Thyroid gland (tissue), 4 donors: Measurements from ENCODE around the gene CAPZA1. TPM values are rescaled to one million over a fixed set of nuclear protein-coding genes. Genes with fewer than 3 reads are reported as not detected.

Experiments used
- DNase-seq, 2 donors: peaks; one replicate each; pipeline ENCODE4 v3.0.0-alpha.2; 2019
- H3K27ac ChIP-seq, 3 donors: fragments of 200-600 bp; sonication (generic); 1 replicate in 2 of 3; 2 replicates in 1 of 3; pipeline ENCODE4 v1.5.1; 2016 to 2019; ENCODE audit warnings: mild to moderate bottlenecking in 1 of 3, moderate library complexity in 1 of 3
- H3K27me3 ChIP-seq: fragments of 200-600 bp; sonication (generic); one replicate; pipeline ENCODE4 v1.5.1; 2019
- H3K36me3 ChIP-seq, 2 donors: fragments of 200-600 bp; sonication (generic); one replicate each; pipeline ENCODE4 v1.5.1; 2016 to 2019
- H3K4me1 ChIP-seq, 2 donors: fragments of 200-600 bp; sonication (generic); one replicate each; pipeline ENCODE4 v1.5.1; 2017 to 2019
- H3K4me3 ChIP-seq, 3 donors: fragments of 200-600 bp; sonication (generic); replicated peaks in 1 of 3; 1 replicate in 2 of 3; 2 replicates in 1 of 3; pipeline ENCODE4 v1.5.1; 2016; ENCODE audit warnings: mild to moderate bottlenecking in 1 of 3
- H3K9me3 ChIP-seq: fragments of 200-600 bp; sonication (generic); one replicate; pipeline ENCODE4 v1.5.1; 2017
- POLR2A ChIP-seq, 2 donors: fragments of 450-650 bp; IDR thresholded peaks; one replicate each; pipeline ENCODE4 v1.6.1; 2017; ENCODE audit warnings: antibody characterized with exemption in 2 of 2, mild to moderate bottlenecking in 2 of 2, moderate library complexity in 1 of 2
- WGBS, 2 donors: methylation state at CpG; one replicate each; pipeline ENCODE4 v1.1.5; 2017; 5-methylcytosine and 5-hydroxymethylcytosine counted together
- intact Hi-C: fragments of 100-400 bp; cut with DNase I; formaldehyde crosslinking; loops from one replicate; pipeline ENCODE4 v1.15.1; 2023
- total RNA-seq, 4 donors: library from RNA; depleted of rRNA; stranded (reverse); fragments of >200 nt; gene quantifications; one replicate each; pipeline ENCODE4 v1.2.3, GENCODE V29; 2016
- TF ChIP-seq, protein P1 (sequence below), 6 experiments: fragments of 200-600 bp in 3 of 6; fragments of 450-650 bp in 3 of 6; sonication (generic) in 3 of 6; IDR thresholded peaks; one replicate each; pipeline ENCODE4 v1.5.1; 2016 to 2019; ENCODE audit warnings: antibody characterized with exemption in 6 of 6, mild to moderate bottlenecking in 2 of 6, inconsistent platforms in 1 of 6, moderate library complexity in 1 of 6

CAPZA1 gene
- total RNA-seq, 4 donors from 2014 or later: 106 to 162 (median 130) TPM

GRCh38 chr1:112688781-112689193 is 69.2 kb downstream of the CAPZA1 start:
- Histone ChIP-seq H3K4me3 (no peak overlapping the region), H3K4me1 (no peaks in the 10 kb centered on the region), H3K27me3 (no peaks in the 10 kb centered on the region), H3K36me3 (peaks cover 18 to 41% of the 10 kb centered on the region in 2 donors), H3K27ac (no peak overlapping the region), H3K9me3 (no peaks in the 10 kb centered on the region)
- 79 to 83% methylated on average over 13 of the region's 13 CpGs for WGBS, 2 donors
- intact Hi-C loops: no loop called here
- DNase-seq: no peak
- TF ChIP-seq, protein P1, sequence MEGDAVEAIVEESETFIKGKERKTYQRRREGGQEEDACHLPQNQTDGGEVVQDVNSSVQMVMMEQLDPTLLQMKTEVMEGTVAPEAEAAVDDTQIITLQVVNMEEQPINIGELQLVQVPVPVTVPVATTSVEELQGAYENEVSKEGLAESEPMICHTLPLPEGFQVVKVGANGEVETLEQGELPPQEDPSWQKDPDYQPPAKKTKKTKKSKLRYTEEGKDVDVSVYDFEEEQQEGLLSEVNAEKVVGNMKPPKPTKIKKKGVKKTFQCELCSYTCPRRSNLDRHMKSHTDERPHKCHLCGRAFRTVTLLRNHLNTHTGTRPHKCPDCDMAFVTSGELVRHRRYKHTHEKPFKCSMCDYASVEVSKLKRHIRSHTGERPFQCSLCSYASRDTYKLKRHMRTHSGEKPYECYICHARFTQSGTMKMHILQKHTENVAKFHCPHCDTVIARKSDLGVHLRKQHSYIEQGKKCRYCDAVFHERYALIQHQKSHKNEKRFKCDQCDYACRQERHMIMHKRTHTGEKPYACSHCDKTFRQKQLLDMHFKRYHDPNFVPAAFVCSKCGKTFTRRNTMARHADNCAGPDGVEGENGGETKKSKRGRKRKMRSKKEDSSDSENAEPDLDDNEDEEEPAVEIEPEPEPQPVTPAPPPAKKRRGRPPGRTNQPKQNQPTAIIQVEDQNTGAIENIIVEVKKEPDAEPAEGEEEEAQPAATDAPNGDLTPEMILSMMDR (IDR thresholded peaks at IDR 0.05): no peak
- TF ChIP-seq POLR2A (IDR thresholded peaks at IDR 0.05): no peak

GRCh38 chr1:112689196-112689841 is 69.7 kb downstream of the CAPZA1 start:
- Histone ChIP-seq H3K36me3 (peaks cover 24 to 46% of the 10 kb centered on the region in 2 donors), H3K4me3 (no peak overlapping the region), H3K27me3 (no peaks in the 10 kb centered on the region), H3K4me1 (no peaks in the 10 kb centered on the region), H3K27ac (no peak overlapping the region), H3K9me3 (no peaks in the 10 kb centered on the region)
- intact Hi-C loops: no loop called here
- no peak for DNase-seq
- TF ChIP-seq POLR2A (IDR thresholded peaks at IDR 0.05): no peak
- TF ChIP-seq, protein P1 (IDR thresholded peaks at IDR 0.05): no peak
- 92 to 96% methylated on average over 6 to 9 of the region's 9 CpGs for WGBS, 2 donors

DNA sequence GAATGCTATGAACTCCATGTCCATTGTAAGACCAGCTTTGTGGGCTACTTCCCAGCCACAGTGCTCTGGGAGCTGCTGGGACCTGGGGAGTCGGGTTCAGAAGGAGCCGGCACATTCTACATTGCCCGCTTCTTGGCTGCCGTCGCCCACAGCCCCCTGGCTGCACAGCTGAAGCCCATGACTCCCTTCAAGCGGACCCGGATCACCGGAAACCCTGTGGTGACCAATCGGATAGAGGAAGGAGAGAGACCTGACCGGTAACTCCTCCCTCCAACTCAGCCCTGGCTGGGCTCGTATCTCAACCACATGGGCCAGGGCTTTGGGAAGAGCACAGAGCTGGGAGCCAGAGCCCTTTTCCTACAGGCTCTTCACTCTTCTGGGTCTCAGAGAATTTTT is 70.2 kb downstream of the CAPZA1 start:
- Histone ChIP-seq H3K36me3 (peaks cover 29 to 51% of the 10 kb centered on the region in 2 donors), H3K4me1 (no peaks in the 10 kb centered on the region), H3K27ac (no peak overlapping the region), H3K27me3 (no peaks in the 10 kb centered on the region), H3K9me3 (no peaks in the 10 kb centered on the region), H3K4me3 (no peak overlapping the region)
- TF ChIP-seq POLR2A (IDR thresholded peaks at IDR 0.05): no peak
- TF ChIP-seq, protein P1 (IDR thresholded peaks at IDR 0.05): no peak
- intact Hi-C loops: no loop called here
- DNase-seq: no peak
- 89 to 94% methylated on average over 8 to 11 of the region's 11 CpGs for WGBS, 2 donors

DNA sequence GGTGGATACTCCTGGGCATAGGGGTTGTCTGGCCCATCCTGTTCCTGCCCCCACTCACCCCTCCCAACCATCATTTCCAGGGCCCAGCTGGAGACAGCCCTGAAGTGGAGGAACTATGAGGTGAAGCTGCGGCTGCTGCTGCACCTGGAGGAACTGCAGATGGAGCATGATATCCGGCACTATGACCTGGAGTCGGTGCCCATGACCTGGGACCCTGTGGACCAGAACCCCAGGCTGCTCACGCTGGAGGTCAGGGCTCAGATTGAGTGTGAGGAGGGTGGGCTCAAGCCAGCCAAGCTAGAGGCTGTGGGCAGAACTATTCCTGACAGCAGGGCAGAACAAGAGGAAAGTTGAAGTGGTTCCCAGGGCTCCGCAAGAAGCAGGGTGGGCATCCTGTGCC is 73.0 kb downstream of the CAPZA1 start:
- intact Hi-C loops: no loop called here
- Histone ChIP-seq H3K9me3 (no peaks in the 10 kb centered on the region), H3K36me3 (peaks cover 40 to 53% of the 10 kb centered on the region in 2 donors), H3K27me3 (no peaks in the 10 kb centered on the region), H3K4me3 (no peak overlapping the region), H3K27ac (no peak overlapping the region), H3K4me1 (no peaks in the 10 kb centered on the region)
- TF ChIP-seq, protein P1 (IDR thresholded peaks at IDR 0.05): no peak
- 95 to 100% methylated on average over 5 of the region's 5 CpGs for WGBS, 2 donors
- DNase-seq: no peak

DNA sequence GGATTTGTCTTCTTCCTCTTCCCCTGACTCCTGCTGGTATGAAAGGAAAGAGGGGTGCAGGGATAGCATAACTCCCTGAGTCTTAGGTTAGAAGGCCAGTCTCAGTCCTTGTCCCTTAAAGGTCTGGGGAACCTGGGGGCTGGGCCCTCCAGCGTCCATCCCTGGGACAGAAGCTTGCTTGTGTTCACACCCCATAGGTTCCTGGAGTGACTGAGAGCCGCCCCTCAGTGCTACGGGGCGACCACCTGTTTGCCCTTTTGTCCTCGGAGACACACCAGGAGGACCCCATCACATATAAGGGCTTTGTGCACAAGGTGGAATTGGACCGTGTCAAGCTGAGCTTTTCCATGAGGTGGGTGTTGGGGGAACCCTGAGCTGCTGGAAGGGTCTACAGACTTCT is 74.2 kb downstream of the CAPZA1 start:
- Histone ChIP-seq H3K9me3 (no peaks in the 10 kb centered on the region), H3K4me1 (peaks cover 0 to 7% of the 10 kb centered on the region in 2 donors), H3K27ac (no peak overlapping the region), H3K27me3 (no peaks in the 10 kb centered on the region), H3K36me3 (peaks cover 40 to 53% of the 10 kb centered on the region in 2 donors), H3K4me3 (no peak overlapping the region)
- DNase-seq: no peak
- TF ChIP-seq, protein P1 (IDR thresholded peaks at IDR 0.05): no peak
- TF ChIP-seq POLR2A (IDR thresholded peaks at IDR 0.05): no peak
- intact Hi-C loops: no loop called here
- 91 to 100% methylated on average over 1 to 6 of the region's 6 CpGs for WGBS, 2 donors
